Measurements from ENCODE around the gene EGFR.

EGFR gene

DNA sequence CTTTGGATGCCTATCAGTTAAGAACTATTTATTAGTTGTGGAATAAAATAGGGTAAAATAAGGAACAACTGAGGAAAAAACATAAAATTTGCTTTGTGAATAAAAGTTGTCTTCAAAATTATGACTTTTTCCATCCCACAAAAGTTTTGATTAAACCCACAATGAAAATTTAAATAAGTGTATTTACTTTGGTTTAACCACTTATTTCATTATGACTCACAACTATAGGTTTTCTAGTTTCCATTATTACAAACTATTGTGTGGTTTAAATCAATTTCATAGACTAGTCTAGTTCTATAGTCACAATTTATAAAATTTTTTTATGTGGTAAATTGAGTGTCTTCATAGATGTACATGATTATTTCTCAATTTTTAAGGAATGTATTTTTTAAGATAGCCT is 116.6 kb downstream of the EGFR start:
- H3K4me3 ChIP-seq (ENCODE audit: low read length), result no peak overlapping the region
- H3K9me3 ChIP-seq (replicated peaks; ENCODE audit: insufficient read depth, low read length), result no peaks in the 10 kb centered on the region
- no peak overlapping the region for H2AFZ ChIP-seq (ENCODE audit: low read length)
- H3F3A ChIP-seq (ENCODE audit: insufficient read depth, low read length), result no peaks in the 10 kb centered on the region
- no peak overlapping the region for H3K9ac ChIP-seq (ENCODE audit: low read length)
- H3K4me1 ChIP-seq (ENCODE audit: low read length), result no peaks in the 10 kb centered on the region
- H3K4me2 ChIP-seq (ENCODE audit: low read depth, low read length), result no peak overlapping the region
- no peaks in the 10 kb centered on the region for H3K9me2 ChIP-seq (replicated peaks; ENCODE audit: insufficient read depth, low read length)
- no peak for DNase-seq
- no peak overlapping the region for H3K27ac ChIP-seq (ENCODE audit: low read length)
- no peaks in the 10 kb centered on the region for H3K36me3 ChIP-seq (replicated peaks; ENCODE audit: insufficient read depth, low read length)
- TF ChIP-seq EZH2 (optimal IDR thresholded peaks at IDR 0.05; ENCODE audit: low read depth, low read length), result no peak
- TF ChIP-seq, protein P1, sequence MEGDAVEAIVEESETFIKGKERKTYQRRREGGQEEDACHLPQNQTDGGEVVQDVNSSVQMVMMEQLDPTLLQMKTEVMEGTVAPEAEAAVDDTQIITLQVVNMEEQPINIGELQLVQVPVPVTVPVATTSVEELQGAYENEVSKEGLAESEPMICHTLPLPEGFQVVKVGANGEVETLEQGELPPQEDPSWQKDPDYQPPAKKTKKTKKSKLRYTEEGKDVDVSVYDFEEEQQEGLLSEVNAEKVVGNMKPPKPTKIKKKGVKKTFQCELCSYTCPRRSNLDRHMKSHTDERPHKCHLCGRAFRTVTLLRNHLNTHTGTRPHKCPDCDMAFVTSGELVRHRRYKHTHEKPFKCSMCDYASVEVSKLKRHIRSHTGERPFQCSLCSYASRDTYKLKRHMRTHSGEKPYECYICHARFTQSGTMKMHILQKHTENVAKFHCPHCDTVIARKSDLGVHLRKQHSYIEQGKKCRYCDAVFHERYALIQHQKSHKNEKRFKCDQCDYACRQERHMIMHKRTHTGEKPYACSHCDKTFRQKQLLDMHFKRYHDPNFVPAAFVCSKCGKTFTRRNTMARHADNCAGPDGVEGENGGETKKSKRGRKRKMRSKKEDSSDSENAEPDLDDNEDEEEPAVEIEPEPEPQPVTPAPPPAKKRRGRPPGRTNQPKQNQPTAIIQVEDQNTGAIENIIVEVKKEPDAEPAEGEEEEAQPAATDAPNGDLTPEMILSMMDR (IDR thresholded peaks at IDR 0.05; ENCODE audit: low read length), result no peak
- no peak for TF ChIP-seq EZH2phosphoT487 (IDR thresholded peaks at IDR 0.05; ENCODE audit: low read length)
- no peaks in the 10 kb centered on the region for H4K20me1 ChIP-seq (ENCODE audit: insufficient read depth, low read length)
- H3K27me3 ChIP-seq (replicated peaks; ENCODE audit: insufficient read depth, low read length), result no peaks in the 10 kb centered on the region
- H3K79me2 ChIP-seq (ENCODE audit: low read length), result no peaks in the 10 kb centered on the region

DNA sequence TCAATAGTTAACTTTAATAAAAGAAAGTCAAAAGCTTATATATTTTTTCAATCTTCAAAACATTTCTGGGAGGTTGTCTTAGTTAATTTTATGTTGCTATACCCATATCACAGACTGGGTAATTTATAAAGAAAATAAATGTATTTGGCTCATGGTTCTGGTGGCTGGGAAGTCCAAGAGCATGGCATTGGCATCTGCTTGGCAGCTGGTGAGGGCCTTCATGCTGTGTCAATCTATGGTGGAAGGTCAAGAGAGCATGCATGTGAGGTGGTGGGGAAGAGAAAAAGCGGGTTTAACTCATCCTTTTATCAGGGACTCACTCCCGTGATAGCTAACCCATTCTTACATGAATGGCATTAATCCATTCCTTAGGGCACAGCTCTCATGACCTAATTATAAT is 119.8 kb downstream of the EGFR start:
- Histone ChIP-seq H4K20me1 (ENCODE audit: insufficient read depth, low read length) (no peaks in the 10 kb centered on the region), H3K9me3 (replicated peaks; ENCODE audit: insufficient read depth, low read length) (no peaks in the 10 kb centered on the region), H3K27ac (ENCODE audit: low read length) (no peak overlapping the region), H3K27me3 (replicated peaks; ENCODE audit: insufficient read depth, low read length) (no peaks in the 10 kb centered on the region), H3K4me3 (ENCODE audit: low read length) (no peak overlapping the region), H2AFZ (ENCODE audit: low read length) (no peak overlapping the region), H3K4me1 (ENCODE audit: low read length) (no peaks in the 10 kb centered on the region), H3K79me2 (ENCODE audit: low read length) (no peaks in the 10 kb centered on the region), H3K36me3 (replicated peaks; ENCODE audit: insufficient read depth, low read length) (no peaks in the 10 kb centered on the region), H3K9me2 (replicated peaks; ENCODE audit: insufficient read depth, low read length) (no peaks in the 10 kb centered on the region), H3K9ac (ENCODE audit: low read length) (no peak overlapping the region), H3F3A (ENCODE audit: insufficient read depth, low read length) (no peaks in the 10 kb centered on the region), H3K4me2 (ENCODE audit: low read depth, low read length) (no peak overlapping the region)
- no peak for DNase-seq
- TF ChIP-seq EZH2phosphoT487 (IDR thresholded peaks at IDR 0.05; ENCODE audit: low read length) (no peak), EZH2 (optimal IDR thresholded peaks at IDR 0.05; ENCODE audit: low read depth, low read length) (no peak)
- TF ChIP-seq, protein P1 (IDR thresholded peaks at IDR 0.05; ENCODE audit: low read length), result no peak

DNA sequence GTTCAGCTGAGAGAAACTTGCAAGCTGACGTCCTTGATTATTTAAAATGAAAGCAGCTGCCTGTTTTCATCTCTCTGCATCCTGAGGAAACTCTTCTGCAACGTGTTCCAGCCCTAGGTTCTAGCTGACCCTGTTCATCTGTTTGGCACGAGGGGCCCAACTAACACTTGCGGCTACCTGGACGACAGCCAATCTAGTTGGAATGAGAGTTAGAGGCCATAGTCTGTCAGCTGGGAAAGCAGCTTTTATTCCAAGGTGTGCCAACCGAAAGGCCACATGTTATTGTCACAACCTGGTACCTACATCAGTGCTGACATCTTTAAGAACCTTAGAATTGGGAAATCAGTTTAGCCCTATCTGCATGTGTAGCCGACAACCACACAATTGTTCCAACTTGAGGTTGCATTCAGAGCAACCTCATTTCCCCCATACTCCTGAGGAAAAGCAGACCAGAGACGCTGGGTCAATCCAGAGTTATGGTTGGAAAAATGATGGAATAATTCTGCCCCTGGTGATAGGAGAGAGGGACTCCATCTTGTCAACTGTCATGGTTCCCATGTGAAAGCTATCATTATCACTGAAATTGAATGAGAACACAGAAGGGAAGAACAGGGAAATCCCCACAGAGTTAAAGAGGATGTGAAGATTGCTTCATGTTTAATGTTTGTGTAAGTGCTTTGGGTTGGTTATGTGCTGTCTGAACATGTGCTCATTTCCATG is 121.6 kb downstream of the EGFR start:
- no peak for DNase-seq
- Histone ChIP-seq H3K4me3 (ENCODE audit: low read length) (no peak overlapping the region), H3K9ac (ENCODE audit: low read length) (no peak overlapping the region), H2AFZ (ENCODE audit: low read length) (no peak overlapping the region), H3K36me3 (replicated peaks; ENCODE audit: insufficient read depth, low read length) (no peaks in the 10 kb centered on the region), H3K27me3 (replicated peaks; ENCODE audit: insufficient read depth, low read length) (no peaks in the 10 kb centered on the region), H3K9me2 (replicated peaks; ENCODE audit: insufficient read depth, low read length) (no peaks in the 10 kb centered on the region), H3F3A (ENCODE audit: insufficient read depth, low read length) (no peaks in the 10 kb centered on the region), H3K4me1 (ENCODE audit: low read length) (no peaks in the 10 kb centered on the region), H3K4me2 (ENCODE audit: low read depth, low read length) (no peak overlapping the region), H4K20me1 (ENCODE audit: insufficient read depth, low read length) (no peaks in the 10 kb centered on the region), H3K79me2 (ENCODE audit: low read length) (no peaks in the 10 kb centered on the region), H3K9me3 (replicated peaks; ENCODE audit: insufficient read depth, low read length) (no peaks in the 10 kb centered on the region), H3K27ac (ENCODE audit: low read length) (no peak overlapping the region)
- TF ChIP-seq EZH2phosphoT487 (IDR thresholded peaks at IDR 0.05; ENCODE audit: low read length), result no peak
- no peak for TF ChIP-seq EZH2 (optimal IDR thresholded peaks at IDR 0.05; ENCODE audit: low read depth, low read length)
- TF ChIP-seq, protein P1 (IDR thresholded peaks at IDR 0.05; ENCODE audit: low read length), result no peak
